ENCODE measurements around the gene UBXN10.

The UBXN10 gene

GRCh38 chr1:20233866-20234265, 48.0 kb downstream of the UBXN10 start:
- no peak for DNase-seq (ENCODE audit: low read depth in 2 of 3, low spot score in 2 of 3)

GRCh38 chr1:20234788-20235535, 49.1 kb downstream of the UBXN10 start:
- no peak for DNase-seq (ENCODE audit: low read depth in 2 of 3, low spot score in 2 of 3)

- no peak for DNase-seq (ENCODE audit: low read depth in 2 of 3, low spot score in 2 of 3)
Observed at GRCh38 chr1:20237646-20238045, 51.8 kb downstream of the UBXN10 start.

DNA sequence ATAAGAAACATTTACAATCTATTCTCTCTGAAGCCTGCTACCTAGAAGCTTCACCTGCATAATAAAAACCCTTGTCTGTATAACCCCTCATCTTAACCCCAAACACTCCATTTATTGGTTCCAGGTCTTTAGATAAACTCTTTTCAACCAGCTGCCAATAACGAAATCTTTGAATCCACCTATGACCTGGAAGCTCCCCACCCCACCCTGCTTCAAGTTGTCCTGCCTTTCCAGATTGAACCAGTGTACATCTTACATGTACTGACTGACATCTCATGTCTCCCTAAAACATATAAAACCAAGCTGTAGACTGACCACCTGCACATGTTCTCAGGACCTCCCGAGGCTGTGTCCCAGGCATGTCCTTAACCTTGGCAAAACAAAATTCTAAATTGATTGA, 54.1 kb downstream of the UBXN10 start:
- no peak for DNase-seq (ENCODE audit: low read depth in 2 of 3, low spot score in 2 of 3)

- no peak for DNase-seq (ENCODE audit: low read depth in 2 of 3, low spot score in 2 of 3)
Observed at GRCh38 chr1:20242890-20243479, 57.1 kb downstream of the UBXN10 start.
